H4 (cell line): Measurements from ENCODE around the gene ENKD1. TPM values are rescaled to one million over a fixed set of nuclear protein-coding genes. Genes with fewer than 3 reads are reported as not detected.
A peak's percentile ranks its signal among the peaks of the same experiment; 100 is the strongest.

Experiments used
- DNase-seq: peaks from one replicate; pipeline ENCODE4 v3.0.0-alpha.2; 2015; ENCODE audit warnings: low spot score
- total RNA-seq: library from RNA; depleted of rRNA; stranded (reverse); fragments of >200 nt; shearing (Covaris generic); gene quantifications from 2 replicates; pipeline ENCODE4 v1.2.3, GENCODE V29; 2014

The ENKD1 gene
- total RNA-seq, 1 experiment from 2014 or later, result 5.6 TPM

DNA sequence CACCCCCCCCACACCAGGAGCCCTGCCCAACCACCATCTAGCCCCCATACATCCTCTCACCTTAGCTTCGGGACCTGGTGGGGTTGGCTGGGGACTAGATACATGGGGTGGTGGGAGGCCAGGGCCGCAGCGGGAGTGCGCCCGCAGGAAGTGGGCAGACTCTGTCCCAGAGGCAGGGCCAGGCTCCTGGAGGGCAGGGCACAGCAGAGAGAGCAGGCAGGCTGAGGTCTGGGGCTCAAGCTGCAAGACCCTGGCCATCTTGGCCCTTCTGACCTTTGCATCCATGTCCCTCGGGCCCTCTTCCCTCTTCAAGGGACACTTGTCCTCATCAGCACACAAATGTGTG lies 2.7 kb downstream of the ENKD1 start:
- no peak for DNase-seq

GRCh38 chr16:67663151-67663876 lies 3.2 kb downstream of the ENKD1 start:
- no peak for DNase-seq

- DNase-seq, result no peak
Measured at GRCh38 chr16:67662653-67663010, 3.9 kb downstream of the ENKD1 start.

DNA sequence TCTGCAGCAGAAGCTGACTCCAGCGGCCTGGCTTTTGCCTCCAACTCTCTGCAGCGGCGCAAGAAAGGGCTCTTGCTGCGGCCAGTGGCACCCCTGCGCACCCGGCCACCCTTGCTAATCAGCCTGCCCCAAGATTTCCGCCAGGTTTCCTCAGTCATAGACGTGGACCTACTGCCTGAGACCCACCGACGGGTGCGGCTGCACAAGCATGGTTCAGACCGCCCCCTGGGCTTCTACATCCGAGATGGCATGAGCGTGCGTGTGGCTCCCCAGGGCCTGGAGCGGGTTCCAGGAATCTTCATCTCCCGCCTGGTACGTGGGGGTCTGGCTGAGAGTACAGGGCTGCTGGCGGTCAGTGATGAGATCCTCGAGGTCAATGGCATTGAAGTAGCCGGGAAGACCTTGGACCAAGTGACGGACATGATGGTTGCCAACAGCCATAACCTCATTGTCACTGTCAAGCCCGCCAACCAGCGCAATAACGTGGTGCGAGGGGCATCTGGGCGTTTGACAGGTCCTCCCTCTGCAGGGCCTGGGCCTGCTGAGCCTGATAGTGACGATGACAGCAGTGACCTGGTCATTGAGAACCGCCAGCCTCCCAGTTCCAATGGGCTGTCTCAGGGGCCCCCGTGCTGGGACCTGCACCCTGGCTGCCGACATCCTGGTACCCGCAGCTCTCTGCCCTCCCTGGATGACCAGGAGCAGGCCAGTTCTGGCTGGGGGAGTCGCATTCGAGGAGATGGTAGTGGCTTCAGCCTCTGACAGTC lies 4.5 kb downstream of the ENKD1 start:
- no peak for DNase-seq

DNA sequence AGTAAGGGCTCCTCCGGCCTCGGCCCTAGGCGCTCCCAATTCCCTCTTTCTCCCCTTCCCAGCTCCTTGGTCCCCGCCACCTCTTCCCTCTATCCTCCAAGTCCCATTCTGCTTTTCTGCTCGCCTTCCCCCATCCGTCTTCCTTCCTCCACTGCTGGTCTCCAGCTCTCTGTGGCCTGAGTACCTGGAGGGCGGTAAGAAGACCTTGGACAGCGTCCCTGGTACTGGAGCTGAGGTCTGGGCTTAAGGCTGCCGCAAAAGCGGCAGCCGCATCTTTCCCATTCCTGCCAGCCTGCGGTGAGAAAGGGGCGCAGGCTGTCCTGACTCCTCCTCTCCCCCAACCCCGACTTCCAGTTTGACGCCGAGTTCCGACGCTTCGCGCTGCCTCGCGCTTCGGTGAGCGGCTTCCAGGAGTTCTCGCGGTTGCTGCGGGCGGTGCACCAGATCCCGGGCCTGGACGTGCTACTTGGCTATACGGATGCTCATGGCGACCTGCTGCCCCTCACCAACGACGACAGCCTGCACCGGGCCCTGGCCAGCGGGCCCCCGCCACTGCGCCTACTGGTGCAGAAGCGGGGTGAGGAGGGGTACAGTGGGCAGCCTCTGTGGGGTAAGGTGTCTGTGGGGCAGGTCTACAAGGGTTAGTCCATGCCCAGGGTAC lies 5.3 kb downstream of the ENKD1 start:
- no peak for DNase-seq

- DNase-seq, result peak; percentile 96
Measured at GRCh38 chr16:67660564-67661028, 6.0 kb downstream of the ENKD1 start, which contains the start of gene PARD6A. TSS of gene PARD6A (plus strand) at chr16:67660960. CDS start at chr16:67661039, 79 bp downstream.

DNA sequence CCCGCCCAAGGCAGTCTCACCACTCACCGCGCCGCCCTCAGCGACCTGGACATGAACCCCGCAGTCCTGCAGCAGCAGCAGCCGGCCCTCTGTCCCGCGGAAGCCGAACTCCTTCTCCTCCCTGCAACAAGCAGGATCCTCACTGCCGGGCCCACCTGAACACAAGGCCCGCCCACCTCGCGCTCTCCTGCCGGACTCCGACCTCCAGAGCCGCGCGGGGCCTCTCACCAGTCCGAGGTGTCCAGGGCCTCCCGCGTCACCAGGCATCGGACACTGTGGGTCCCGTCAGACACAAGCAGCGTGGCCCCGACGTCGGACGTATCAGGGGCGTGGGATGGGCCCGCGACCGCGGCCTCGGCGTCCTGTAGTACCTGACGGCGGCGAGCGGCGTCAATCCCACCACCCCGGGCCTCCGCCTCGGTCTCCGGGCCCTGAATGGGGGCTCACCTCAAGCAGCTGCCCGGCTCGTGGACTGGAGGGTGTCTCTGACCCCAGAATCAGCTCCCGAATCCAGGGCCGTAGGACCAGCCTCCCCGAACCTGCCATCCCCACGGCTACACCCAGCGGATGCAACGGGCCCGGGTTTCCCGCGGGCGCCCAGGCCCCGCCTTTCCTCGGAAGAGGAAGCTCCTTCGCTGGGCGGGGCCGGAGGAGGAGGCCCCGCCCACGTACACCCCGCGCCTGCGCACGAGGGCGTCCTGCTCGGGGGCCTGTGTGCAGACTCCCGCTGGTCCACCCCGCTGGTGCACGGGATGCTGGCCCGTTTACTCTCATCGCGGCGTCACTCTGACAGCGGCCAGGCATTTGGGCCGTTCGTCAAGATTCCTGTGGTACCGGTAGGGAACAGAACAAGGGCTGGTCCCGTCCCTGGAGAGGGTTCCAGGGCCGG lies 6.6 kb downstream of the ENKD1 start, which contains the start of gene ACD:
Gene ACD (minus strand): TSS at position 586 of the 889 bp plus-strand sequence. CDS start 40 bp downstream, at position 546.
- DNase-seq, result peak; percentile 71

DNA sequence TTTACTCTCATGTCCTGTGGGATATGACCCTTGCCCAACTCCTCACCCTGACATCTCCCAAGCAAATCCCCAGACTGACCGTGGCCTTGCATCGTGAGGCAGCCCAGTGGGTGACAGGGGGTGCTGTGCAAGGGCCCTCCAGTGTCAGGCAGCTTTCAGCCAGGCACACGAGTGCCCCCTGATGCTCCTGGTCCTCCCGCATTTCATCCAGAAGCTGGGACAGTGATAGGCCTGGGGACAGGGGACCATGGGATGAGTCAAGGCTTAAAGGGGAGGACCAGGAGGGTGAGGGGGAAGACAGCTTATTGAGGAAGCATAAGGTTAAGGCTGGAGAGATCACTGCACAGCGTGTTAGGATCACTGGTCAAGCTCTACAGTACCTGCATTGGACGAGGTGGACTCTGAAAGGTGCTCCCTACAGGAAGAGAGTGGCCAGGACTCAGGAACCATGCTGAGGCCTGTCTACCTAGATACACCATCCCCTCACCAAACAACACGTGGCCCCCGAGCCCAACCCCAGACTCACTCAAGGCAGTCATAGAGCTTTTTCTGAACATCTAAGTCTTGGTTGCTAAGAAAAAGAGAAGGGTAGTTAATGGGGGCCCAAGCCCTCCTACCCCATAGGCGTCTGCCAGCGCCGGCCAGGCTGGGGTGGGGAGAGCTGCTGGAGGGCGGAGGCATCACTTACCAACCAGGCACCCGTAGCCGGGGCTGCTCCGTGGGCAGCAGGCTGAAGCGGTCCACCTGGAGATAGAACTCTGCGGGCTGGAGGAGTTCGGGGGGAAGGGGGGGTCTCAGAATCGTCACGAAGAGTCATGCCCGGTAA lies 7.5 kb downstream of the ENKD1 start:
- no peak for DNase-seq

GRCh38 chr16:67657751-67658518 lies 8.6 kb downstream of the ENKD1 start:
- DNase-seq, result no peak

GRCh38 chr16:67657017-67657608 lies 9.4 kb downstream of the ENKD1 start:
- DNase-seq, result no peak

DNA sequence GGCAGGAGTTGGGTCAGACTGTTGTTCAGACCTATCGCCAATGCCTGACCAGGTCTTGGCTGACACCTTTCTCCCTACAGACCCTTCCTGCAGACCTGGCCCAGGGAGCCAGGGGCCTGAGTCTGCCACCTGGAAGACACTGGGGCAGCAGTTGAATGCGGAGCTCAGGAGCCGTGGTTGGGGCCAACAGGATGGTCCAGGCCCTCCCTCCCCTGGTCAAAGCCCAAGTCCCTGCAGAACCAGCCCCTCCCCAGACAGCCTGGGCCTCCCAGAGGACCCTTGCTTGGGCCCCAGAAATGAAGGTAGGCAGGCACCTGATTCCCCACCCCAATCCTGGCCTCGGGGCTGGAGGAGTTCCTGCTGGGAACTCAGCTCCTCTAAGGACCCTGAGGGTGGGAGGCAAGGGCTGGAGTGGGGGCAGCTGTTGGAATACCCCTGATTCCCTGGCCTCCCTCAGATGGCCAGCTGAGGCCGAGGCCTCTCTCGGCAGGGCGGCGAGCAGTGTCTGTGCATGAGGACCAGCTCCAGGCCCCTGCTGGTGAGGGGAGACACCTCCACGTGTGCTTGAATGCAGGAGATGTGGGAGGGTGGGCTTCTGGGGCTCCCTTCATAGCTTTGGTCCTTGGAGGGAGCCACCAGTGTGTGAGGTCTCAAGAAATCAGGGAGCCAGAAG lies 10.1 kb downstream of the ENKD1 start:
- DNase-seq, result no peak

GRCh38 chr16:67655363-67655762 lies 11.2 kb downstream of the ENKD1 start:
- DNase-seq, result no peak

GRCh38 chr16:67654403-67654911 lies 12.1 kb downstream of the ENKD1 start:
- no peak for DNase-seq

DNA sequence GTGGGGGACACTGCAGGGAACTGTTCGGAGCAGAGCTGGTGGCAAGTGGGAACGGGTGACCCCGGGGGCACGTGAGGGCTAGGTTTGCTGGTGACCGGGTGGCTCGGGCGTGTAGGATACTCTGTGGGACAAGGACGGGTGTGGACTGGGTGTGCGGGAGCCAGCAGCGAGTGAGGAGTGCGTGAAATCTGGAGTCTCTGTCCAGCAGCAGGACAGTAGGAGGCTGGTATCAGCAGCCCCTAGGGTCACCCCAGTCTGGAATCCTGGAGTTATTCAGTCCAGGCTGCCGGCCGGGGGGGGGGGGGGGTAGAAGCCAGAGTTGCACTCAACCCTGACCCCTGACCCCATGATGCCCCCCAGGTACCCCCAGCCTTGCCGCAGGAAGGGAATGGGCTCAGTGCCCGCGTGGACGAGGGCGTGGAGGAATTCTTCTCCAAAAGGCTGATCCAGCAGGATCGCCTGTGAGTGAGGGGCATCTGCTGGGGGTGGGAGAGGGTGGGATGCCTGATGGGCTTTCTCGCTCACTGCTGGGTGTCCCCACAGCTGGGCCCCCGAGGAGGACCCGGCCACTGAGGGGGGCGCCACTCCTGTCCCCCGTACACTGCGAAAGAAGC lies 12.7 kb downstream of the ENKD1 start:
- DNase-seq, result no peak

GRCh38 chr16:67653128-67653788 lies 13.3 kb downstream of the ENKD1 start:
- no peak for DNase-seq

DNA sequence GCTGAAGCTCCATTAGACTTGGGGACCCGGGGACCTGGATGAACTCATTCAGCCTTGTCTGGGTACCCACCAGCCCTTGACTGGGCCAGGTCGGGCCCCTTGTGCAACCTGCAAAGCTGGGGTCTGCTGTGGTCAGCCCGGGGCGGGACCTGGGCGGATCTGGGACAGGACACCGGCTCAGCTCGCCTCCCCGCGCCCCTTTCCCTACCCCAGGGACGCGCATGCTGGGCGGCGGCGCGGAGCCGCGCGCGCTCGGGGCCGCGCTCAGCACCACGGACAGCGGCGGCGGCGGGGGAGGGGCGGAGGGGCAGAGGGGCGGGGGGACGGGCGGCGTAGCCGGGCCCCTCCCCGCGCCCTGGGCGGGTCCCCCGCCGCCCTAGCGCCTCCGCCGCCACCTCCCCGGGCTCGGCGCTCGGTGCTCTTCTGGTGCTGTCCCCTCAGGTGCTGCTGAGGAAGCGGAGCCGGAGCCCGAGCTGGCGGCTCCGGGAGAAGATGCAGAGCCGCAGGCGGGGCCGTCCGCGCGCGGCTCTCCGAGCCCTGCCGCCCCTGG lies 13.9 kb downstream of the ENKD1 start:
- DNase-seq, result no peak

- no peak for DNase-seq
Measured at GRCh38 chr16:67651847-67652246, 14.7 kb downstream of the ENKD1 start.
